GM12873 (cell line): ENCODE results near the gene ARHGDIG.

Experiments used
- TF ChIP-seq, protein P1 (sequence below): IDR thresholded peaks from 2 replicates; pipeline ENCODE4 v1.5.1; 2012; ENCODE audit warnings: low read depth, mild to moderate bottlenecking, moderate library complexity, low read length, control low read depth; ENCODE audit not compliant: insufficient read depth; ENCODE audit errors: missing control alignments

Gene ARHGDIG

DNA sequence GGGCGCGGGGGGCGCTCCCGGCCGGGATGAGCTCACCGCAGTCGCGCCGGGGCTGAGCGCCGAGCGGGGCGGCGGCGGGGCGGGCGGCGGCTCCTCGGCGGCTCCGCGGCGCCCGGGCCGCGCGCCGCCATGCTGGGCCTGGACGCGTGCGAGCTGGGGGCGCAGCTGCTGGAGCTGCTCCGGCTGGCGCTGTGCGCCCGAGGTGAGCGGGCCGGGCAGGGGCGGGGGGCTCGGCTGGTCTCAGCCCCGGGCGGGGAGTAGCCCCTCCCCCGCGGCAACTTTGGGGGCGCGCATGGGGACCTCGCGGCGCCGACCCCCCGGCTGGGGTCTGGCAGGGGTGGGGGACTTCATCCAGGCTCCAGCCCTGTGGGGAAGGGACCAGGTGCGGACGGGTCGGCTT lies at the start of gene ARHGDIG:
Gene ARHGDIG (plus strand): TSS at position 40 of the 400 bp plus-strand sequence. CDS start 90 bp downstream, at position 130.
- TF ChIP-seq, protein P1, sequence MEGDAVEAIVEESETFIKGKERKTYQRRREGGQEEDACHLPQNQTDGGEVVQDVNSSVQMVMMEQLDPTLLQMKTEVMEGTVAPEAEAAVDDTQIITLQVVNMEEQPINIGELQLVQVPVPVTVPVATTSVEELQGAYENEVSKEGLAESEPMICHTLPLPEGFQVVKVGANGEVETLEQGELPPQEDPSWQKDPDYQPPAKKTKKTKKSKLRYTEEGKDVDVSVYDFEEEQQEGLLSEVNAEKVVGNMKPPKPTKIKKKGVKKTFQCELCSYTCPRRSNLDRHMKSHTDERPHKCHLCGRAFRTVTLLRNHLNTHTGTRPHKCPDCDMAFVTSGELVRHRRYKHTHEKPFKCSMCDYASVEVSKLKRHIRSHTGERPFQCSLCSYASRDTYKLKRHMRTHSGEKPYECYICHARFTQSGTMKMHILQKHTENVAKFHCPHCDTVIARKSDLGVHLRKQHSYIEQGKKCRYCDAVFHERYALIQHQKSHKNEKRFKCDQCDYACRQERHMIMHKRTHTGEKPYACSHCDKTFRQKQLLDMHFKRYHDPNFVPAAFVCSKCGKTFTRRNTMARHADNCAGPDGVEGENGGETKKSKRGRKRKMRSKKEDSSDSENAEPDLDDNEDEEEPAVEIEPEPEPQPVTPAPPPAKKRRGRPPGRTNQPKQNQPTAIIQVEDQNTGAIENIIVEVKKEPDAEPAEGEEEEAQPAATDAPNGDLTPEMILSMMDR = no peak

DNA sequence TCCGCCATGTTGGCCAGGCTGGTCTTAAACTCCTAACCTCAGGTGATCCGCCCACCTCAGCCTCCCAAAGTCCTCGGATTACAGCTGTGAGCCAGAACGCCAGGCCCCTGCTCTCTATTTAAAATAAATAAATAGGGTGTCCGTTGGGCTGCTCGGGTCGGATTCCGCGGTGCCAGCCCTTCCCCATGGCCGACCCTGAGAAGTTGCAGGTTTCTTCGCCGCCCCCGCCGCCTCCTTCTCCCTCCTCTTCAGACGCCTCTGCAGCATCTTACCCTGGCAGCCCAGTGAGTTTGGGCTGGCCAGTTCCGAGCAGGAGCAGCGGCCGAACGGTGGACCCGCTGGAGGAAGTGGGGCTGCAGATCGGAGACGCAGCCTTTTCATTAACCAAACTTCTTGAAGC lies 49.4 kb upstream of the ARHGDIG start:
- TF ChIP-seq, protein P1 = no peak

DNA sequence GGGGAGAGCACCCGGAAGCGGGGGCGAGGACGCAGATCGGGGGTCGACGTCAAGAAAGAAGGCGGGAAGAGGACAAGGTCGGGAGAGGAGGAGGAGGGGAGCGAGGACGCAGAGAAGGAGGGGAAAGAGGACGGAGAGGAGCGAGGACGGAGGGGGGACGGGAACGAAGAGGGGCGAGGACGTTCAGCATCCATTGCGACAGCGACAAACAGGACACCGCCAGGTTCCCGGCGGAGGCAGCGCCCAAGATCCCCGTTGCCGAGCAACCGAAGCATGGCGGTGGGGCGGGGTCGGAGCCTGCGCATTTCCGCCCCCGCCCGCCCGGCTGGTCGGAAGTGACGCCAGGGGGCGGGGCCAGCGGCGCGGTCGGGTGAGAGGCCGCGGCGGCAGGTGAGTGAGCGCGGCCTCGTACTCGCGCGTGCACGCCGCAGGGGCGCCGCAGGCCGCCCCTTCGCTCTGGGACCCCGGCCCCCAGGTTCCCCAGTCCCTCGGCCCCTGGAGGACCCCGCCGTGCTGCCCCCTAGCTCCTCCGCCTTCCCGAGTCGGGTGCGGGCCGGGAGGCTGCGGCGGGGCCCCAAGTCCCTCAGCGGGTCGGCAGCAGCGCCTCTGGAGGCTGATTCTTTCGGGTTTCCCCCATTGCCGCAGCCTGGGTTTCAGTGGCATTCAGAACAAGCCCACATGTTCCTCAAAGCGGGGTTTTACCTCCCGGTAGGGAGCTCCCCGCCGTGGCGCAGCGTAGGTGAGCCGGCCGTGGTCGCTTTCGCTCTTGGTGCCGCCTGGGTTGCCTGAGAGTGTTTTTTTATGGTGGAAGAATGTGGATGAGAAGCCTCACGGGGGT lies 45.7 kb upstream of the ARHGDIG start, which contains the start of gene FAM234A:
Gene FAM234A (plus strand): TSS at position 354 of the 838 bp plus-strand sequence. CDS start 19,593 bp downstream, outside the sequence.
- TF ChIP-seq, protein P1 = peak; percentile 64

DNA sequence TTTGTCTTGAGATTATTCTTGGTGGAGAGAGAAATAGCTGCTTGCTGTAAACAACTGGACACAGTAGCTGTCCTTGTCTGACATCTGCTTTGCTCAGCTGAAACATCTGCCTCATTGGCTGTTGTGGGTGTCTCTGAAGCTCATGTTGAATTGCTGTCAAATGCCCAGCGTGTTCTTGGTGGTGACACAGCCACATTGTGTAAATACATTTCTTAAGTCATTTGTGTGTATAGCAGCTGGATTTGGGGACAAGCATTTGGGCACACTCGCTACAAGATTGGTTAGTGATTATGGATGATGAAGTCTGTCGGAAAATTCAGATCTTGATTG lies 40.5 kb upstream of the ARHGDIG start:
- TF ChIP-seq, protein P1 = no peak

DNA sequence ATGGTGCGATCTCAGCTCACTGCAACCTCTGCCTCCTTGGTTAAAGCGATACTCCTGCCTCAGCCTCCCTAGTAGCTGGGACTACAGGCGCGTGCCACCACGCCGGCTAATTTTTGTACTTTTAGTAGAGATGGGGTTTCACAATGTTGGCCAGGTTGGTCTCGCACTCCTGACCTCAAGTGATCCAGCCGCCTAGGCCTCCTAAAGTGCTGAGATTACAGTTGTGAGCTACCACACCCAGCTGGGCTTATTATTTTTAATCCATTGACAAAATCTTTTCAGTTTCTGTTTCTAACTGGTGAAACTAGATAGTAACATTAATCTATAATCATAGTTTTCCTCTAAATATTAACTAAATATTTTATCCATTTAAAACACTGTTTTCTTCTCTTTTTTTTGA lies 39.8 kb upstream of the ARHGDIG start:
- TF ChIP-seq, protein P1 = no peak

DNA sequence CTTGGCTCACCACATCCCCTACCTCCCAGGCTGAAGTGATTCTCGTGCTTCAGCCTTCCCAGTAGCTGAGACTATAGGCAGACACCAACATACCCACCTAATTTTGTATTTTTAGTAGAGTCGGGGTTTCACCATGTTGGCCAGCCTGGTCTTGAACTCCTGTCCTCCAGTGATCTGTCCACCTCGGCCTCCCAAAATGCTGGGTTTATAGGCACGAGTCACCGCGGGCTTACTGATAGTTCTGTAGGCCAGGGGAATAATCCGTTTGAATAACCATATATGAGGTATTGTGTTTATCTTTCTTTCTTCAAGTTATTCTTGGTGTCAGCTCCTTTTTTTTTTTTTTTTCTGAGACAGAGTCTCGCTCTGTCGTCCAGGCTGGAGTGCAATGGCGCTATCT lies 38.1 kb upstream of the ARHGDIG start:
- TF ChIP-seq, protein P1 = no peak

DNA sequence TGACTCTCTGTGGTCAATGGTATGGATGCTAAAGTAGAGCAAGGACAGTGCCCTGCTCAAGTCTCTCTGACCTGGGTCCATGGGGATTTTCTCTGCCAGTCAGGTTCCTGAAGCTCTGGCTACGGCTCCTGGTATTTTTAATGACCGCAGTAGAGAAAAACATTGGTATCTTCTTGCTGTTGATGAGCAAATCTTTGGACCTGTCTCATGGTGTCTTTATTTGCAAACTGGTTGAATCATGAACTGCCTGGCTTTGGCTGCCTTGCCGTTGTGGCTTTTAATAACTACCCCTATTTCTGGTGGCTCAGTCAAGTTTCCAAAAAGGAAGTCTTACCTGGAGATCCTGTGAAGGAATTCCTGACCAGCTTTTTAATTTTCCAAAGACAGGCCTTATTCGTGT lies 37.0 kb upstream of the ARHGDIG start:
- TF ChIP-seq, protein P1 = no peak
